ENCODE data around the gene EFCAB13.
"Not testable (repeated sequence)": the region's sequence is repeated elsewhere in the genome, so short reads cannot be mapped to it uniquely, and the experiment has no call there.

Gene EFCAB13

GRCh38 chr17:47325176-47325575 lies 1.4 kb downstream of the EFCAB13 start:
- no peak for DNase-seq (ENCODE audit: low read depth in 2 of 2)

GRCh38 chr17:47330548-47330947 lies 6.8 kb downstream of the EFCAB13 start:
- DNase-seq (ENCODE audit: low read depth in 2 of 2): no peak

- no peak for DNase-seq (ENCODE audit: low read depth in 2 of 2)
Observed at GRCh38 chr17:47332287-47332686, 8.5 kb downstream of the EFCAB13 start.

DNA sequence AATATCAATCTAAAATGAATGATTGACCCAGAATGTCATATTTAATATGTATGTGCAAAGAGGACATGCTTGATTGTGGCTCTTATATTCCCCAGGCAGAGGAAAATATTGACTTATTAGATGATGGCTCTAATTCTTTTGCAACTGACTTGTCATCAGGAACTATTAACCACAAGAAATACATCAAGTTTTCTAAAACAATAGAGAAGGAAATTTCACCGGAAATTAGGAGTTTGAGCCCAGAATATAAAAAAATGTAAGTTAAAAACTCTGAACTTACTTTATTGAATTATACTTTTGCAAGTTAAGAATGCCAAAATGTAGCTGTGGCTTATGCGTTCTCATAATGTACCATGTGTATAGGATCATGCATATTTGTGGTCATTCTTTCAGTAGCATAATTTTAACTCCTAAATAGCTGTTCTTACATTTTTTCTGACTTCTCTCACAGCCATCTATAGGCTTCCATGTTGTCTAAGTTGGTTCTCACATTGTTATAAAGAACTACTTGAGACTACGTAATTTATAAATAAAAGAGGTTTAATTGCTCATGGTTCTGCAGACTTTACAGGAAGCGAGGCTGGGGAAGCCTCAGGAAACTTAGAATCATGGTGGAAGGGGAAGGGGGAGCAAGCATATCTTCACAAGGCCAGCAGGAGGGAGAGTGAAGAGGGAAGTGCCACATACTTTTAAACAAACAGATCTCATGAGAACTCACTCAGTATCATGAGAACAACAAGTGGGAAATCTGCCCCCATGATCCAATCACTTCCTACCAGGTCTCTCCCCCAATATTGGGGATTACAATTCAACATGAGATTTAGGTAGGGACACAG lies 11.6 kb downstream of the EFCAB13 start:
- DNase-seq (ENCODE audit: low read depth in 2 of 2): no peak

GRCh38 chr17:47338026-47338425 lies 14.3 kb downstream of the EFCAB13 start:
- DNase-seq (ENCODE audit: low read depth in 2 of 2): no peak

DNA sequence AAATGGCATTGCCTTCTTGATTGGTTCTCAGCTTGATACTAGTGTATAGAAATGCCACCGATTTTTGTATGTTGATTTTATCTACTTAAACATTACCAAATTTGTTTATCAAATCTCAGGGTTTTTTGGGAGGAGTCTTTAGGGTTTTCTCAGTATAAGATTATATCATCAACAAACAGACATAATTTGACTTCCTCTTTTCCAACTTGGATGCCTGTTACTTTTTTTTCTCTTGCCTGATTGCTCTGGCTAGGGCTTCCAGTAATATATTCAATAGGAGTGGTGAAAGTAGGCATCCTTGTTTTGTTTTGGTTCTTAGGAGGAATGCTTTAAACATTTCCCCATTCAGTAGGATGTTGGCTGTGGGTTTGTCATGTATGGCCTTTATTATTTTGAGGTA lies 29.1 kb downstream of the EFCAB13 start:
- no peak for DNase-seq (ENCODE audit: low read depth in 2 of 2)

GRCh38 chr17:47358652-47359051 lies 34.9 kb downstream of the EFCAB13 start:
- no peak for DNase-seq (ENCODE audit: low read depth in 2 of 2)

DNA sequence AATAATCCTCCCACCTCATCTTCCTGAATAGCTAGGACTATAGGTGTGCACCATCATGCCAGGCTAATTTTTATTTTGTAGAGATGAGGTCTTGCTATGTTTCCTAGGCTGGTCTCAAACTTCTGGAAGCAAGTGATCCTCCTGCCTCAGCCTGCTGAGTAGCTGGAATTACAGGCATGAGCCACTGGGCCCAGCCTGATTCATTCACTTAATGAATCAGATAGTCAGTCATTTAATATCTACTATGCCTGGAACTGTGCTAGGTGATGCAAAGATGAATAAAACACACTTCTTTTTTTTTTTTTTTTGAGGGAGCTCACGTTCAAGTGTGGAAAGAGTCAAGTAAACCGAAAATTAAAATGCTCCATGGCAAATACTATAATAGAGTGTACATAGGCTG lies 39.4 kb downstream of the EFCAB13 start:
- no peak for DNase-seq (ENCODE audit: low read depth in 2 of 2)

GRCh38 chr17:47367257-47367656 lies 43.5 kb downstream of the EFCAB13 start:
- no peak for DNase-seq (ENCODE audit: low read depth in 2 of 2)

GRCh38 chr17:47368262-47368661 lies 44.5 kb downstream of the EFCAB13 start:
- DNase-seq (ENCODE audit: low read depth in 2 of 2): no peak

GRCh38 chr17:47370899-47371298 lies 47.1 kb downstream of the EFCAB13 start:
- DNase-seq (ENCODE audit: low read depth in 2 of 2): not testable (repeated sequence)

GRCh38 chr17:47373002-47373401 lies 49.2 kb downstream of the EFCAB13 start:
- no peak for DNase-seq (ENCODE audit: low read depth in 2 of 2)

DNA sequence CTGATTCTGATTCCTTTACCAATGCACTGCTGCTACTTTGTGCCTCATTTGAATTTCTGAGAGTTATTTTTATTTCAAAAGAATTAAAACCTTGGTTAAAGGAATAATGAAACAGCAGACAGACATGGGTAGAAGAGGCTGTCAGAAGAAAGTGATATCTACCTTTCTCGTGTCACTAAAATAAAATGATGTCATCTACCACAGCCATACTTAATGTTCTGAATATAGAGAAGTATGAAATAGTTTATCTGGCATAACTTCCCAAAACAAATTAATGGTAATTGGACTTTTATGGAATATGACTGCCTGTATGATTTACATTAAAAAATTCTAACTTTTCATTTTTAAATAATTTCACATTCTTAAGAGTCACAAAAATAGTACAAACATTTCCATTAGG lies 52.5 kb downstream of the EFCAB13 start:
- DNase-seq (ENCODE audit: low read depth in 2 of 2): no peak

DNA sequence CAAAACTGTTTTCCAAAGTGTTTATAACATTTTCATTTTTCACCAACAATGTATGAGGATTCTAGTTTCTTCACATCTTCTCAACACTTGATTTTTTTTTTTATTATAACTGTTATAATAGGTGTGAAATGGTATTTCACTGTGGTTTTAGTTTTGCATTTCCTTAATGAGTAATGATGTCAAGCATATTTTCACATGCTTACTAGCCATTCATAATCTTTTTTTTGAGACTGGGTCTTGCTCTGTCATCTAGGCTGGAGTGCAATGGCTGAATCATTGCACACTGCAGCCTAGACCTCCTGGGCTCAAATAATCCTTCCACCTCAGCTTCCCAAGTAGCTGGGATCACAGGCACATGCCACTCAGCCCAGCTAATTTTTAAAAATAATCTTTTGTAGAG lies 65.1 kb downstream of the EFCAB13 start:
- no peak for DNase-seq (ENCODE audit: low read depth in 2 of 2)

DNA sequence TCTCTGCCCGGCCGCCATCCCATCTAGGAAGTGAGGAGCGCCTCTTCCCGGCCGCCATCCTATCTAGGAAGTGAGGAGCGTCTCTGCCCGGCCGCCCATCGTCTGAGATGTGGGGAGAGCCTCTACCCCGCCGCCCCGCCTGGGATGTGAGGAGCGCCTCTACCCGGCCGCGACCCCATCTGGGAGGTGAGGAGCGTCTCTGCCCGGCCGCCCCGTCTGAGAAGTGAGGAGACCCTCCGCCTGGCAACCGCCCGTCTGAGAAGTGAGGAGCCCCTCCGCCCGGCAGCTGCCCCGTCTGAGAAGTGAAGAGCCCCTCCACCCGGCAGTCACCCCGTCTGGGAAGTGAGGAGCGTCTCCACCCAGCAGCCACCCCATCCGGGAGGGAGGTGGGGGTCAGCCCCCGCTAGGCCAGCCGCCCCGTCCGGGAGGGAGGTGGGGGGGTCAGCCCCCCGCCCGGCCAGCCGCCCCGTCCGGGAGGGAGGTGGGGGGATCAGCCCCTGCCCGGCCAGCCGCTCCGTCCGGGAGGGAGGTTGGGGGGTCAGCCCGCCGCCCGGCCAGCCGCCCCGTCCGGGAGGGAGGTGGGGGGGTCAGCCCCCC lies 73.9 kb downstream of the EFCAB13 start:
- not testable (repeated sequence) for DNase-seq (ENCODE audit: low read depth in 2 of 2)

DNA sequence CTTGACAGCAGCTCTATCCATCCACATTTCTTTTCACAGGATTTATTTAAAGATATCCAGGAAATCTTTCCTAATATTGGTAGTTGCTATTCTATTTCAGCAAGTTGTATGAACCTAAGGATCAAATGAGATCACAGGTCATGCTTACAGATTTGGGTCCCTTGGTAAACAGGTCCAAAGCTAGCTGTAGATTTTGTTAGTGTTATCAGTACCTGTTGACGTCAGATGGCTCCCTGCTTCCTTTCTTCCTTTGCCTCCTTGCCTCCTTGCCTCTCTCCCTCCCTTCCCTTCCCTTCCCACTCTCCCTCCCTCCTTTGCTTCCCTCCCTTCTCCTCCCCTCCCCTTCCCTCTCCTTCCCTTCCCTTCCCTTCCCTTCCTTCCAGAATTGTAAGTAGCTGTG lies 76.6 kb downstream of the EFCAB13 start:
- no peak for DNase-seq (ENCODE audit: low read depth in 2 of 2)

DNA sequence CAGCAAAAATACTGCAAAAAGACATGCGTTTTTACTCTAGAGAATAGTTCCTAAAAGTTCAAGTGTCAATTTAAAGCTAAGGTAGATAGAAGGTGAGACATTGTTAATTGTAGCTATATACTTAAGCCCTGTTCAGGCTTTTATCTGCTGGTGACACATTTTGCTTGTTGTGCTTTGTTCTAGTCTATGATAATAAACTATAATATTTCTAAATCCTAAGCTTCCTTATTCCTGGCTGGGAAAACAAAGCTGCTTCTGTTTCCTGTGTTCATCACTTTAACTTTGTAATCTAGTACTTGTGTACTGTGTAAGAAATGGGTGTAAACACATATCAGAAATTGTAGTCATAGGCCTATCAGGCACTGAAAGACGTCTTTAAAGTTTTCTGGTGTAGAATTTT lies 77.3 kb downstream of the EFCAB13 start:
- DNase-seq (ENCODE audit: low read depth in 2 of 2): no peak

GRCh38 chr17:47404006-47404405 lies 80.3 kb downstream of the EFCAB13 start:
- DNase-seq (ENCODE audit: low read depth in 2 of 2): no peak

- DNase-seq (ENCODE audit: low read depth in 2 of 2): no peak
Observed at GRCh38 chr17:47404875-47405274, 81.1 kb downstream of the EFCAB13 start.

GRCh38 chr17:47413872-47414271 lies 90.1 kb downstream of the EFCAB13 start:
- no peak for DNase-seq (ENCODE audit: low read depth in 2 of 2)

DNA sequence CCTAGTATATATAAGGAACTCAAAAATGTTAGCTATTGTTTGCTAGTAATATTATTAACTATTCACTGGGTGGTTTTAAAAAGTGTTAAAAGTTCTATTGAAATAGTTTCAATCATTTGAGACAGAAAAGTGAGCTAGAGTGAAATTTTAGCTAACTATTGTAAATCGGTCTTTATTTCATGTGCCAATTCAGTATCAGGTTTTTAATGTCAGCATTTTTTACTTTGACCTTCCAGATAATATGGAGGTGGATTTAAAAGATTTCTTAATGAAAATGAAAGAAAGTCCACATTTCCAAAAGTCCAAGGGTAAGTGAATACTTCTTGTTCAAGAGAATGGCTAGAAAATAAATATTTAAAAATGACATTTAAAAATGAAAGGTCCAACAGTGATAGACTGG lies 90.9 kb downstream of the EFCAB13 start:
- no peak for DNase-seq (ENCODE audit: low read depth in 2 of 2)

DNA sequence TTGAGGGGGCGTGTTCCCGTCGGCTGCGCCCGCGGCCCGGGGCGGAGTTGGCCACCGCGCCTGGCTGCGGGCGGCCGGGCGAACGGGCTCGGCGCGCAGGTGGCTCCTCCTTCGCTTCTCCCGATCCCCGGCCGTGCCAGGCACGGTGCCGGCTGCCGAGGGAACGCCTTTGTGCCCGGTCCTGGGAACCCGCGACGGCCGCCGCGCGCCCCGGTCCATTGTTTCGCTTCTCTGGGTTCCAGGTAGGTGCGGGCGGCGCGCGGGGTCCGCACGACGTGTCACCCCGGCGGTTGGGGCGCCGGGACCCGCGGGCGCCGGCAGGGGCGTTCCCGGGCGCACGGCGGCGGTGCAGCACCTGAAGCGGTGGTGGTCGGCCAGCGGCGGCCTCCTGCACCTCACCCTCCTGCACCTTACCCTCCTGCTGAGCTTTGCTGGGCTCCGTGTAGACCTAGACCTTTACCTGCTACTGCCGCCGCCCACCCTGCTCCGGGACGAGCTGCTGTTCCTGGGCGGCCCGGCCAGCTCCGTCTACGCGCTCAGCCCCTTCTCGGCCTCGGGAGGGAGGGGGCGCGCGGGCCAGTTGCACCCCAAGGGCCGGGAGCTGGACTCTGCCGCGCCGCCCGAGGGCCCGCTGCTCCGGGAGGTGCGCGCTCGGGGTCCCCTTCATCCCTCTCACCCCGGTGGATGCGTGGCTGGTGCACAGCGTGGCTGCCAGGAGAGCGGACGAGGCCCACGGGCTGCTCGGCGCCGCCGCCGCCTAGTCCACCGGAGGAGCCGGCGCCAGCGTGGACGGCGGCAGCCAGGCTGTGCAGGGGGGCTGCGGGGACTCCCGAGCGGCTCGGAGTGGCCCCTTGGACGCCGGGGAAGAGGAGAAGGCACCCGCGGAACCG lies 99.9 kb downstream of the EFCAB13 start:
- no peak for DNase-seq (ENCODE audit: low read depth in 2 of 2)
